22Rv1 (cell line): ENCODE measurements around the gene NELL2.
A peak's percentile ranks its signal among the peaks of the same experiment; 100 is the strongest.

Experiments used
- H3K27ac ChIP-seq: fragments of 450-650 bp; 2 replicates; pipeline ENCODE4 v1.5.1; 2017
- ZFX ChIP-seq: fragments of 450-650 bp; IDR thresholded peaks from 2 replicates; pipeline ENCODE4 v1.6.1; 2017; ENCODE audit warnings: antibody characterized with exemption, borderline replicate concordance
- TF ChIP-seq, protein P1 (sequence below): fragments of 450-650 bp; IDR thresholded peaks from 2 replicates; pipeline ENCODE4 v1.5.1; 2017; ENCODE audit warnings: mild to moderate bottlenecking

NELL2 gene

DNA sequence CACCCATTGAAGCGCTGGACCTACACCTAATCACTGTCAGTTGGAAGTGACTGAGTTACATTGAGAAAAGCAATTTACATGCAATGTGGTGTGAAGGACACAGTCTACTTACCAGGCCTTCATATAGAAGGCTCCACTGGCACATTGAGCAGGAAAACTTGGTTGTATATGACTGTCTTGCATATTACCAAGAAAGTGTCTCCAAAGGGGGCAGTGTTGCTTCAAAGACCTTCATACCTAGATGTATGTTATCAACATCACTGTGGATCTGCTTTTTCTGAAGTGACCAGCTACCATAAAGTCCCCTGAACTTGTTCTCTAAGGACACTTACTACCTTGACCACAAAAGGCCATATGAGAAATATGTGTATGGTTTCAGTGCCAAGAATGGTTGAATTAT is 64.1 kb downstream of the NELL2 start:
- no peak overlapping the region for H3K27ac ChIP-seq
- TF ChIP-seq ZFX: no peak
- TF ChIP-seq, protein P1, sequence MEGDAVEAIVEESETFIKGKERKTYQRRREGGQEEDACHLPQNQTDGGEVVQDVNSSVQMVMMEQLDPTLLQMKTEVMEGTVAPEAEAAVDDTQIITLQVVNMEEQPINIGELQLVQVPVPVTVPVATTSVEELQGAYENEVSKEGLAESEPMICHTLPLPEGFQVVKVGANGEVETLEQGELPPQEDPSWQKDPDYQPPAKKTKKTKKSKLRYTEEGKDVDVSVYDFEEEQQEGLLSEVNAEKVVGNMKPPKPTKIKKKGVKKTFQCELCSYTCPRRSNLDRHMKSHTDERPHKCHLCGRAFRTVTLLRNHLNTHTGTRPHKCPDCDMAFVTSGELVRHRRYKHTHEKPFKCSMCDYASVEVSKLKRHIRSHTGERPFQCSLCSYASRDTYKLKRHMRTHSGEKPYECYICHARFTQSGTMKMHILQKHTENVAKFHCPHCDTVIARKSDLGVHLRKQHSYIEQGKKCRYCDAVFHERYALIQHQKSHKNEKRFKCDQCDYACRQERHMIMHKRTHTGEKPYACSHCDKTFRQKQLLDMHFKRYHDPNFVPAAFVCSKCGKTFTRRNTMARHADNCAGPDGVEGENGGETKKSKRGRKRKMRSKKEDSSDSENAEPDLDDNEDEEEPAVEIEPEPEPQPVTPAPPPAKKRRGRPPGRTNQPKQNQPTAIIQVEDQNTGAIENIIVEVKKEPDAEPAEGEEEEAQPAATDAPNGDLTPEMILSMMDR: peak; percentile 53

GRCh38 chr12:44804068-44804467 is 72.0 kb downstream of the NELL2 start:
- no peak overlapping the region for H3K27ac ChIP-seq
- TF ChIP-seq, protein P1: no peak
- TF ChIP-seq ZFX: no peak

DNA sequence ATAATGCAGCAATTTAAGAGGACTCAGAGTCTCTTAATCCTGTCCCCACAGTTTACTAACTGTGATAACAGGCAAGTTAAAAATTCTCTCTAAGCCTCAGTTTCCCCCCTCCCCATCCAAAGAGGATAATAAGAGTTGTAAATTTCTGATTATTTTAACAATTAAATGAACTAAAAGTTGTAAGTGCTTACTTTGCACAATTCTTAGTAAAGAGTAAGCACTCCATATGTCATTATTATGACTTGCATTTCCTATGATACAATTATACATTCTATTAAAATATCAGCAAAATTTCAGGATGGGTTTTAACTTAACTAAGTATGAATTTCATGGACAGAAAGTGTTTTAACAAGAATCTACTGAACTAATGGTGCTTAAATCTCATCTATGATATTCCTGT is 80.1 kb downstream of the NELL2 start:
- H3K27ac ChIP-seq: no peak overlapping the region
- no peak for TF ChIP-seq ZFX
- TF ChIP-seq, protein P1: no peak

GRCh38 chr12:44788731-44789130 is 87.4 kb downstream of the NELL2 start:
- TF ChIP-seq, protein P1: no peak
- no peak for TF ChIP-seq ZFX
- H3K27ac ChIP-seq: no peak overlapping the region

DNA sequence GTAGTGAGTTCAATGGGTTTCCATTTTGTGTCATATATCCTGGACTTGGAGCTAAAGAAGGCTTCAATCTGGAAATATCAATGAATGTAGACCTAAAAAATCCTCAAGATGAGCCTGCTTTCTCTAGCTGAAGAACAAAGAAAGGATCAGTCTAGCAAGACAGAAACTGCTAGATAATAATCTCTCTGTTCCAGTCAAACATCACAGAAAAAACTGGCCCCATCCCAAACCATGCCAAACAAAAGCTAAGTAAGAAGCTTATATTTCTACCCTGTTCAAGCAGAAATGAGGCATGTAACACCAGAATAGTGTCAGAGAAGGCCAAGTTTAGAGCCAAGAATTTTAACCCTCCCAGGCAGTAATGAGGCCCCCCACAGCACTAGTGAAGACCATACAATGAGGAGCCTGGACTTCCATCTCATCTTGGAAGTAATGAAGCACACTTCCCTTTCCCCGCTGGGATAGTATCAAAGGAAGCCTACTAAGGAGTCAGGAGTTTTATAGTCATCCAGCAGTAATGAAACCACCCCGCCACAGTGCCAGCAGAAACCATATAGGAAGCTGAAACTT is 95.8 kb downstream of the NELL2 start:
- TF ChIP-seq, protein P1: no peak
- no peak for TF ChIP-seq ZFX
- H3K27ac ChIP-seq: no peak overlapping the region

- H3K27ac ChIP-seq: no peak overlapping the region
- TF ChIP-seq, protein P1: no peak
- TF ChIP-seq ZFX: no peak
These were observed 96.3 kb downstream of the NELL2 start for GRCh38 chr12:44779766-44780165.

- H3K27ac ChIP-seq: no peak overlapping the region
- TF ChIP-seq, protein P1: no peak
- TF ChIP-seq ZFX: no peak
These were observed 97.3 kb downstream of the NELL2 start for GRCh38 chr12:44778863-44779262.
